Fibroblast of pulmonary artery (primary cell): ENCODE results near the gene CST11.

ENCODE experiments used
- DNase-seq: peaks from one replicate; pipeline ENCODE4 v3.0.0-alpha.2; 2010; ENCODE audit warnings: low read depth
- H3K4me3 ChIP-seq: replicated peaks from 2 replicates; pipeline ENCODE4 v1.5.1; 2011; ENCODE audit warnings: low read depth, mild to moderate bottlenecking, control low read depth, low read length, moderate library complexity
- TF ChIP-seq, protein P1 (sequence below): IDR thresholded peaks from 2 replicates; pipeline ENCODE4 v1.5.1; 2011; ENCODE audit warnings: mild to moderate bottlenecking, control low read depth, low read length, inconsistent platforms; ENCODE audit errors: missing control alignments

CST11 gene

GRCh38 chr20:23461180-23461579 is 8.5 kb upstream of the CST11 start:
- H3K4me3 ChIP-seq: no peak overlapping the region
- TF ChIP-seq, protein P1, sequence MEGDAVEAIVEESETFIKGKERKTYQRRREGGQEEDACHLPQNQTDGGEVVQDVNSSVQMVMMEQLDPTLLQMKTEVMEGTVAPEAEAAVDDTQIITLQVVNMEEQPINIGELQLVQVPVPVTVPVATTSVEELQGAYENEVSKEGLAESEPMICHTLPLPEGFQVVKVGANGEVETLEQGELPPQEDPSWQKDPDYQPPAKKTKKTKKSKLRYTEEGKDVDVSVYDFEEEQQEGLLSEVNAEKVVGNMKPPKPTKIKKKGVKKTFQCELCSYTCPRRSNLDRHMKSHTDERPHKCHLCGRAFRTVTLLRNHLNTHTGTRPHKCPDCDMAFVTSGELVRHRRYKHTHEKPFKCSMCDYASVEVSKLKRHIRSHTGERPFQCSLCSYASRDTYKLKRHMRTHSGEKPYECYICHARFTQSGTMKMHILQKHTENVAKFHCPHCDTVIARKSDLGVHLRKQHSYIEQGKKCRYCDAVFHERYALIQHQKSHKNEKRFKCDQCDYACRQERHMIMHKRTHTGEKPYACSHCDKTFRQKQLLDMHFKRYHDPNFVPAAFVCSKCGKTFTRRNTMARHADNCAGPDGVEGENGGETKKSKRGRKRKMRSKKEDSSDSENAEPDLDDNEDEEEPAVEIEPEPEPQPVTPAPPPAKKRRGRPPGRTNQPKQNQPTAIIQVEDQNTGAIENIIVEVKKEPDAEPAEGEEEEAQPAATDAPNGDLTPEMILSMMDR: no peak
- no peak for DNase-seq

DNA sequence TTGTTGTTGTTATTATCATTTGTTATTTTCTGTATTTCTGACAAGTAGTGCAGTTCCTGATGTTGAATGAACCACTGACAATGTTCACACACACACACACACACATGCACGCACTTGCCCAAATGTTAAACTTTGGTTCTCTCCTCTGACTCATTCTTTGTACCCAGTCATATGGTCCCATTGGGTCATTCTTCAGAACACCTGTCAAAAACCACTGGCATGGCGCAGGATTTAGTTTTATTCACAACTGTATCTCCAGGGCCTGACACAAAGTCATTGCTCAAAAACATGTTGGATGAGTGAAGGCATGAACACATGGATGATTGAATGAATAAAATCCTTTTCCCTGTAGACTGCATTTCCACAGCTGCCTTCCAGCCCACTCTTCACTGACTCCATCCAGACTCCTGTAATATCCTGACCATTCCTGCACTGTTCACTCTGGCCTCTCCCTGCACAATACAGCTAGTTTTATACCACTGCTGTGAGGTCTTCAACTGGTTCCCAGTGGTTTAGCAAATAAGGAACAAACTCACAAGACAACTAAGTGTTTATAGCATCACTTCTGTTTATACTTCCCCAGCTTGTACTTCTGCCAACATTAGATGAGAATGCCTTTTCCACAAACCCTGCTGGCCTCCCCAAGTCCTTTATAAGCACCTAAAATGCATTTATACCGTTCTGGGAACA is 6.9 kb upstream of the CST11 start:
- H3K4me3 ChIP-seq: no peak overlapping the region
- no peak for DNase-seq
- TF ChIP-seq, protein P1: no peak

DNA sequence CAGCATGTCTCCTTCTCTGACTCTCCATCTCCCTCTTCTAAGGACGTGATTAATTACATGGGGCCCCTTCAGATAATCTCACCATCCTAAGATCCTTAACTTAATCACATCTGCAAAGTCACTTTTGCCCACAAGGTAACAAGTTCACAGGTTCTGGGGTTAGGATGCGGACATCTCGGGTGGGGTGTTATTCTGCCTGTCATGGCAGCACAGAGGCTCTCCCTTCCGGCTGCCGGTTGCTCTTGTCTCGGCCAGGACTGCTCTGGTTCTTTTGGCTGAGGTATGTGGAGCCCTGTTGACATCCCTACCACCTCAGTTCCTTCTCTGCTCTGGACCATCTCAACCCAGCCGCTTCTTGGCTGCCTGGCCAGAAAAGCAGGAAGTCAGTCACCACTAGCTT is 4.2 kb upstream of the CST11 start:
- TF ChIP-seq, protein P1: no peak
- no peak for DNase-seq

DNA sequence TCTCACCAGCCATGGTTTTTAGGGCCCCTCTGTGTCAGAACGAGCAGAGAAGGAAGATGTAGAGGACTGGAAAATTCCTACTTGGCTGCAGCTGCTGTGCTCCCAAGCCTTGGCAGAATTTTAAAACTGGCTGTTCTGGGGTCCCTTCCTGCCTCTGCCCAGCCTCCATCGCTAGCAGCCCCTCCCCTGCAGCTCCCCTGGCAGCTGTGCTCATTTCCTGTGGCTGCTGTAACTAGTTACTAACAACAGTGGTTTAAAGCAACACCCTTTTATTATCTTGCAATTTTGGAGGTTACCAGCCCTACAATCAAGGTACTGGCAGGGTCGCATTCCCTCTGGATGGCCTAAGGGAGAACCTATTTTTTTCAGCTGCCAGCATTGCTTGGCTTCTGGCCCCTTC is 3.7 kb upstream of the CST11 start:
- no peak overlapping the region for H3K4me3 ChIP-seq

More for the DNA sequence above, 4.2 kb upstream of the CST11 start:
- H3K4me3 ChIP-seq: no peak overlapping the region

GRCh38 chr20:23455639-23456038 is 3.0 kb upstream of the CST11 start:
- DNase-seq: no peak
- no peak overlapping the region for H3K4me3 ChIP-seq
- TF ChIP-seq, protein P1: no peak

More for the DNA sequence above, 3.7 kb upstream of the CST11 start:
- TF ChIP-seq, protein P1: no peak
- no peak for DNase-seq

DNA sequence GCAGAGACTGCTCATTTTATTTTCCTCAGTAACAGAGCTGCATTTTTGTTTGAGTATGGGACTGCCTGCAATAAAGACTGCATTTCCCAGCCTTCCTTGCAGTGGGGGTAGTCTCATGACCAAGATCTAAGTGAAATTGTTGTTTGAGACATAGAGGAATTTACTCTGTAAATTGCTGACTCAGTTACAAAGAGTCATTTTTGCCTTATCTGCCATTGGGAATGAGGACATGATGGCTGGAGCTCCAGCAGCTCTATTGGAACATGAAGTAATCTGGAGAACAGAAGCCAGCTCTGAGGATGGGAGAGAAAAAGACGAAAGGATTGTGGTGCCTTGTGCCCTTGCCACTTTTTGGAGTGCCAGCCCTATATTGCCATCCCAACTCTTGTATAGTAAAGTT is 2.1 kb upstream of the CST11 start:
- H3K4me3 ChIP-seq: no peak overlapping the region
- DNase-seq: no peak
- TF ChIP-seq, protein P1: no peak
